Jurkat, Clone E6-1 (cell line): ENCODE results near the gene PSMC3. TPM values are rescaled to one million over a fixed set of nuclear protein-coding genes. Genes with fewer than 3 reads are reported as not detected.
"Not testable (repeated sequence)": the region's sequence is repeated elsewhere in the genome, so short reads cannot be mapped to it uniquely, and the experiment has no call there.

Experiments
- DNase-seq: peaks from one replicate; pipeline ENCODE4 v3.0.0-alpha.2; 2011; ENCODE audit warnings: low read depth, low spot score
- H3K4me3 ChIP-seq: 2 replicates; pipeline ENCODE4 v1.5.1; 2011; ENCODE audit warnings: mild to moderate bottlenecking, low read length, control low read depth, moderate library complexity
- polyA plus RNA-seq: library from polyadenylated mRNA; unstranded; fragments of >200 nt; gene quantifications from one replicate; pipeline ENCODE4 v1.2.1, GENCODE V29; 2012; ENCODE audit warnings: missing spikeins; ENCODE audit not compliant: insufficient read length, insufficient read depth

PSMC3 gene
- 274 TPM for polyA plus RNA-seq

- DNase-seq = peak; percentile 92
- H3K4me3 ChIP-seq = peak within 1 kb of the TSS; percentile 97
Observed at GRCh38 chr11:47426062-47426956, at the start of gene PSMC3. PSMC3 (minus strand) TSS chr11:47426439; CDS start chr11:47426279, 160 bp downstream.

DNA sequence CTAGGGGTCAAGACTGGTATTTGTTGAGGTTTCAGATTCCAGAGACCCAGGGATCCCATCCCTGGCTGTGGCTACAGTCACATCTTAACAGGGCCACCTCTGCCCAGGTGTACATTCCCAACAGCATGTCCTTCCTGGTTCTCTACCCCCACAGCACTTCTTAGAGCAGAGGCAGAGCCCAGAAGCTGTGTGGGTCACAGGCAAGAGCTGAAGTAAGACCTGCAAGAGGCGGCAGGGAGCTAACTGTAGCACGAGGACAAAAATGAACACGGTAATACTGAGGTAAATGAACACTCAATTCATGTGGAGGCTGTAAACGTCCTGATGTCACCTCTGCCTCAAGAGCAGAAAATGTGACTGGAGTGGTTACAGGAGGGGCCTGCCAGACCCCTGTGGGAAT lies 44.4 kb upstream of the PSMC3 start:
- no peak for DNase-seq

DNA sequence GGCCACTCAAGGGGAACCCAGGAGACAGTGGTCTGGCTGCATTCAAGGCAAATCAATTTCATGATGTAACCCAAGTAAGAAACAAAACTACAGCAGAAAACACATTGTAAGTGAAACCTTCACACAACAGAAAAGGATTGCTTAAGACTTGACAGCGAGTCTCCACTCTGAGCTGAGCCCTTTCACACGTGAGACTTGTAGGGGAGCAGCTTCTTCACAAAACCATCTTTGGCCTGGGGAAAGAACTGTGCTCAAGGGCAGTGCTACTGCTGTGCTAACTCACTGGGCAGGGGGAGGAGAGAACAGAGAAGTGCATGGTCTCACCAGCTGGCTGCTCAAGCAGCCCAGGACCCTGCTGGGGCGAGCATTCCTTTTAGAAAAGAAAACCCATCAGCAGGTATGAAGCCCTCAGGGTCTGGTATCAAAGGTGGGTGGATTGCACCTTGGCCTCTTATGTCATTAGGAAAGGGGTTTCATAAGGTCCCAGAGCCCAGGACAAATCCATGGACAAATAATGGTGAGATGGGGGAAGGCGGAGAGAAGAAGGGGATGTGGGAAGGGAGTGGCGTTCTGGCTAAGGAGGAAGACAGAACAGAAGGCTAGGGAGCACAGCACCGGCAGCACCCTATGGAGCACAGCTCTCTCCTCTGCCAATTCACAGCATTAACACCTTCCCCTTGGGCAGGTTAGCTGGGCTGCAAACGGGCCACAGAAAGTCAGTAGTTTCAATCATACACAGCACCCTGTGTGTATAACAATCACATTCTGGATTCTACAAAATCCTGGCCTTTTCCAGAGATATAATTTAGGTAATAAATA lies 43.3 kb upstream of the PSMC3 start:
- DNase-seq = no peak
- H3K4me3 ChIP-seq = no peak overlapping the region

More for the DNA sequence above, 44.4 kb upstream of the PSMC3 start:
- H3K4me3 ChIP-seq = no peak overlapping the region

- no peak overlapping the region for H3K4me3 ChIP-seq
- DNase-seq = no peak
Observed at GRCh38 chr11:47468598-47469214, 42.5 kb upstream of the PSMC3 start.

DNA sequence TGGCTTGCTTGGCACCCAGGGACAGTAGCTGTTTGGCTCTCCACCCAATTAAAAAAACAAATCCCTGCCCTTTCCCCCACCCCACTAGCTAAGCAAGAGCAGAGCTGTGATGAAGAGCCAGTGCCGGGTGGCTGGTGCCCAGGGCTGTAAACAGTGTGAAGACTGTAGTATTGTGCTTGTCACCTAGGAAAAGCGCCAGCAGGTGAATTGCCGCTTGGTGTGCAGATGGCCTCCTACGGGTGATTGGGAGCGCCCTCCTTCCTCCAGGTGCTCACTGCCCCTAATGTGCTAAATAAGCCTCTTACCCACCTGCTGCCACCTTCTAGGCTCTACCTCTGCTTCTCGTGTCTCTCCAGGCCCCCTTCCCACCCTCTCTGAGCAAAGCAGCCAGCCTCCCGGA lies 41.1 kb upstream of the PSMC3 start:
- no peak overlapping the region for H3K4me3 ChIP-seq
- no peak for DNase-seq

- DNase-seq = no peak
- no peak overlapping the region for H3K4me3 ChIP-seq
Observed at GRCh38 chr11:47466701-47467250, 40.5 kb upstream of the PSMC3 start.

- H3K4me3 ChIP-seq = no peak overlapping the region
- no peak for DNase-seq
Observed at GRCh38 chr11:47466201-47466600, 40.0 kb upstream of the PSMC3 start.

GRCh38 chr11:47464483-47464882 lies 38.2 kb upstream of the PSMC3 start:
- no peak for DNase-seq
- no peak overlapping the region for H3K4me3 ChIP-seq

GRCh38 chr11:47461876-47462275 lies 35.6 kb upstream of the PSMC3 start:
- no peak overlapping the region for H3K4me3 ChIP-seq
- no peak for DNase-seq

DNA sequence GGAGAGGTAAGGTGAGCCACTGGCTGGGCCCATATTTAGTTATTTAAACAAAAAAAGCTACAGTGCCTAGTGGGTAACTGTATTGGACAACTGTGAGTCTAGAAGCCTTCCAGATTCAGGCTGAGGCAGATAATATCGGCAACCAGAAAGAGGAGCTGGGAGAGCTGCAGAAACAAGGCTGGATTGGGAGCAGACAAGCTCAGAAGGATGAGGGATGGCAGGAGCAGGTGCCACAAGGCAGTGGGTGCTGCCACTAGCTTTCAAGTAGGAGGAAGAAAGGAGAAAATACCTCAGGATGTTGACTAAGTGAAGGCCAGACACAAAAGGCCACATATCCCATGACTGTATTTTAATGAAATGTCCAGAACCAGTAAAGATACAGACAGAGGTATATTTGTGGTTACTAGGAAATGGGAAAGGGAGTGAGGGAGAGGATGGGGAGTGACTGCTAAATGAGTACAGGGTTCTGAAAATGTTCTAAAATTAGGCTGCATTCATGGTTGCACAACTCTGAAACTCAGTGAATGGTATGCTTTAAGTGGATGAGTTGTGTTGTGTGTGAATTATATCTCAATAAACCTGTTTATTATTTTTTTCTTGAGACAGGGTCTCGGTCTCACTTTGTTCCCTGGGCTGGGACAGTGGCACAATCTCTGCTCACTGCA lies 34.5 kb upstream of the PSMC3 start:
- H3K4me3 ChIP-seq = no peak overlapping the region
- no peak for DNase-seq

GRCh38 chr11:47454258-47454671 lies 28.0 kb upstream of the PSMC3 start:
- peak; percentile 84 for DNase-seq
- H3K4me3 ChIP-seq = not testable (repeated sequence)

- H3K4me3 ChIP-seq = no peak overlapping the region
- no peak for DNase-seq
Observed at GRCh38 chr11:47453365-47453764, 27.1 kb upstream of the PSMC3 start.

- H3K4me3 ChIP-seq = no peak overlapping the region
- DNase-seq = no peak
Observed at GRCh38 chr11:47451990-47452389, 25.8 kb upstream of the PSMC3 start.

- DNase-seq = no peak
- H3K4me3 ChIP-seq = no peak overlapping the region
Observed at GRCh38 chr11:47451436-47451835, 25.2 kb upstream of the PSMC3 start.

- no peak overlapping the region for H3K4me3 ChIP-seq
- no peak for DNase-seq
Observed at GRCh38 chr11:47449541-47449940, 23.3 kb upstream of the PSMC3 start.

DNA sequence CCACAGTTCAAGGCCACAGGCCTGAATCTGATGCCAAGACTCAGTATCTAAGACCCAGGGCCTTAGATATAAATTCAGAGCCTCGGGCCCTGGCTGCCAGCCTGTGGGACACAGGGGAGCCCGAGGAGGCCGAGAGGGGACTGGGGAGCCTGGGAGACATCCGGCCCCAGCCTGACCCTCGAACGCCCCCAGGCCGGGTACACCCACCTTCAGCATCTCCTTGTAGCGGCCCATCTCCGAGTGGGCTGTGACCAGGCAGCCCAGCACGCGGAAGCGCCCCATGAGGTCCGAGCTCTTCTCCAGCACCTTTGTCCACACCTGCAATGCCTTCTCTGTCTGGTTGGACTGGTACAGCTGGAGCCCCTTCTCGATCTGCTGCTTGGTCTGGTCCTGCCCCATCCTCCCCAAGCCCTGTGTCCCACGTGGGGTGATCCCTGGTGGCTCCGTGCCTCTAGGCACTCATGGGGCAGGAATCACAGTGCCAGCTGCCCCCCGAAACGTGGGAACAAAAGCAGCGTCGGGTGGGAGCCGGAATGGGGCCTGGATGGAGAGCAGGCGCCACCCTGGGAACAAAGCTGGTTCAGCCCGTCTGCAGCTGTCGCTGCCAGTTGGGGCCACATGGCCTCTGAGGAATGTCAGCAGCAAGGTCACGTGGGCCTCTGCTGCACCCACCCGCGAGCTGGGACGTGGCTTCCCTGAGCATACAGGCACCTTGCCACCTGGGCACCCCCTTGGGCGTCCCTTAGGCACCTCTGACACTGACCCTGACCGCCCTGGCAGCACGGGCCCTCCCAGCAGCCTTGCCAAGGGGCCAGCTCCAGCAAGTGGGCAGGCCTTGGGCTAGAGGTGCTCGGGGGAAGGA lies 22.6 kb upstream of the PSMC3 start, which contains the start of gene RAPSN:
TSS of gene RAPSN (minus strand) at position 571 of the 862 bp plus-strand sequence. CDS start at position 399, 172 bp downstream.
- DNase-seq = no peak
- H3K4me3 ChIP-seq = no peak within 1 kb of the TSS

- H3K4me3 ChIP-seq = no peak overlapping the region
- DNase-seq = no peak
Observed at GRCh38 chr11:47447906-47448305, 21.7 kb upstream of the PSMC3 start.

GRCh38 chr11:47446833-47447232 lies 20.6 kb upstream of the PSMC3 start:
- DNase-seq = no peak
- H3K4me3 ChIP-seq = no peak overlapping the region
